Right lobe of liver (tissue), 4 donors: Measurements from ENCODE around the gene PPDPF.

Source experiments
- POLR2A ChIP-seq: fragments of 450-650 bp; IDR thresholded peaks from one replicate; pipeline ENCODE4 v1.6.1; 2017; ENCODE audit warnings: antibody characterized with exemption, mild to moderate bottlenecking
- TF ChIP-seq, protein P1 (sequence below), 4 donors: fragments of 200-600 bp in 3 of 4; fragments of 450-650 bp in 1 of 4; IDR thresholded peaks; one replicate each; pipeline versions ENCODE4 v1.5.1 to v1.8.0; 2016 to 2022; ENCODE audit warnings: antibody characterized with exemption in 4 of 4, mild to moderate bottlenecking in 2 of 4
- donor health status: DM: no; HTN: no; CAD: no.
- donor health status: DM: no; HTN: no; CAD: no.
- donor health status: DM: no; HTN: yes; CAD: no.

DNA sequence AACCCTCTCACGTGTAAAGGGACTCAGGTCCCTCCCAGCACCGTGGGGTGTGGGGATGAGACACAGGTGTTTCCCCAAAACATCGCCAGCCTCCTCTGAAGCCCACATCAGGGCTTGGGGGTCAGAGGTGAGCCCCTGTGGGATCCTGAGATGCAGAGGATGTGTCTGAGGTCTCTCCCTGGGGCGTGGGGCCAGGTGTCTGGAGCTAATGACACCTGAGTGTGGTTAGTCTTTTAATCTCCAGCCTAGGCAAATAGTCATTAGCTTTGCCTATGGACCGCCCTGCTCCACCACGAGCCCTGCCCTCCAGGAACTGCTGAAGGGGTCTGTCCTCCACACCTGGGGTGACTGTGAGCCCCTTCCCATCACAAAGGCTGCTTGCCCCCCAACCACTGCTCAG lies 25.2 kb downstream of the PPDPF start:
- TF ChIP-seq, protein P1, sequence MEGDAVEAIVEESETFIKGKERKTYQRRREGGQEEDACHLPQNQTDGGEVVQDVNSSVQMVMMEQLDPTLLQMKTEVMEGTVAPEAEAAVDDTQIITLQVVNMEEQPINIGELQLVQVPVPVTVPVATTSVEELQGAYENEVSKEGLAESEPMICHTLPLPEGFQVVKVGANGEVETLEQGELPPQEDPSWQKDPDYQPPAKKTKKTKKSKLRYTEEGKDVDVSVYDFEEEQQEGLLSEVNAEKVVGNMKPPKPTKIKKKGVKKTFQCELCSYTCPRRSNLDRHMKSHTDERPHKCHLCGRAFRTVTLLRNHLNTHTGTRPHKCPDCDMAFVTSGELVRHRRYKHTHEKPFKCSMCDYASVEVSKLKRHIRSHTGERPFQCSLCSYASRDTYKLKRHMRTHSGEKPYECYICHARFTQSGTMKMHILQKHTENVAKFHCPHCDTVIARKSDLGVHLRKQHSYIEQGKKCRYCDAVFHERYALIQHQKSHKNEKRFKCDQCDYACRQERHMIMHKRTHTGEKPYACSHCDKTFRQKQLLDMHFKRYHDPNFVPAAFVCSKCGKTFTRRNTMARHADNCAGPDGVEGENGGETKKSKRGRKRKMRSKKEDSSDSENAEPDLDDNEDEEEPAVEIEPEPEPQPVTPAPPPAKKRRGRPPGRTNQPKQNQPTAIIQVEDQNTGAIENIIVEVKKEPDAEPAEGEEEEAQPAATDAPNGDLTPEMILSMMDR (IDR thresholded peaks at IDR 0.05) = no peak
- no peak for TF ChIP-seq POLR2A
